HG02571 (cell line): ENCODE results near the gene WWOX.

Experiments used
- ATAC-seq: cut with Tn5 transposase; IDR thresholded peaks from one replicate; pipeline ENCODE4 v1.9.1; 2021; ENCODE audit warnings: mild to moderate bottlenecking, moderate library complexity; ENCODE audit not compliant: unreplicated experiment

Gene WWOX

DNA sequence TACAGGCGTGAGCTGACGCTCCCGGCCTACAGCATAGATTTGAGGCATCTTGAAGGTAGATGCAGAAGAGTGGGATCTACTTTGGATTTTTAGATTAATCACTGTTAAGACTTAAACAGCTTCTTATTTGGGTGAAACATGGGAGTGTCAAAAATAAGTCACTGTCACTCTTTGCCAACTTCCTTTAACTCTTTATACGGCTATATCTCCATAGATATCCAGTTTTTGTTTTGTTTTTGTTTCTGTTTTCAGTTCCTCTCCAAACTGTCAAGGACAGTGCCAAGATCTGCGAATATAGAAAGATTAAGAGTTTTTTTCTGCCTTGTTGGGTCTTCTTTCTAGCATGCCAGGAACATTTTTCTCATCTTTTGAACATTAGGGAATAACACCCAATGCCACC, 706.1 kb downstream of the WWOX start:
- no peak for ATAC-seq

DNA sequence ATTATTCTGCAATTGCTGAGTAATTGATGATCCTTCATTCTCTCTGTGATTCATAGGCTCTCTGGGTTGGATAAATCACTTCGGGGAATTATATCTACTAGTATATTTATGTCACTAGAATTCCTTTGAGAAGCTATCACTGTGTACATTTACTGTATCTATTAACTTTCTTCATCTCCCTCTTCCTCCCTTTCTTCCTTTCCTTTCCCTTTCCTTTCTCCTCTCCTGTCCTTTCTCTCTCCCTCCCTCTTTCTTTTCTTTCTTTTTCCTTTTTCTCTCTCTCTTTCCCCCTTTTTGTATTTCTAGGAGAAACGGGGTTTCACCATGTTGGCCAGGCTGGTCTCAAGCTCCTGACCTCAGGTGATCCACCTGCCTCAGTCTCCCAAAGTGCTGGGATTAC, 711.8 kb downstream of the WWOX start:
- no peak for ATAC-seq

DNA sequence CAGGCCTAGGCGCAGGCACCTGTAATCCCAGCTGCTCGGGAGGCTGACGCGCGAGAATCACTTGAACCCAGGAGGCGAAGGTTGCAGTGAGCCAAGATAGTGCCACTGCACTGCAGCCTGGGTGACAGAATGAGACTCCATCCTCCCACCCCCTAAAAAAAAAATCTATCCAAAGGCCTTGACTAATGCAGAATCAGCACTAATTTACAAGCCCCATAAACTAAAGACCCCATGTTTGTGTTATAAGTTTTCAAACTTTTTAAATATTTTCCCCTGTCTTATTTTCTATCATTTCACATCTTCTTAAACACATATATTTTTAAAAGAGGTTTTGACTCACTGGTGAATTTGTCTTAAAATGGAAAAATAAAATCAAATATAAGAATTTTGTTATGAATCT, 713.1 kb downstream of the WWOX start:
- ATAC-seq, result no peak

DNA sequence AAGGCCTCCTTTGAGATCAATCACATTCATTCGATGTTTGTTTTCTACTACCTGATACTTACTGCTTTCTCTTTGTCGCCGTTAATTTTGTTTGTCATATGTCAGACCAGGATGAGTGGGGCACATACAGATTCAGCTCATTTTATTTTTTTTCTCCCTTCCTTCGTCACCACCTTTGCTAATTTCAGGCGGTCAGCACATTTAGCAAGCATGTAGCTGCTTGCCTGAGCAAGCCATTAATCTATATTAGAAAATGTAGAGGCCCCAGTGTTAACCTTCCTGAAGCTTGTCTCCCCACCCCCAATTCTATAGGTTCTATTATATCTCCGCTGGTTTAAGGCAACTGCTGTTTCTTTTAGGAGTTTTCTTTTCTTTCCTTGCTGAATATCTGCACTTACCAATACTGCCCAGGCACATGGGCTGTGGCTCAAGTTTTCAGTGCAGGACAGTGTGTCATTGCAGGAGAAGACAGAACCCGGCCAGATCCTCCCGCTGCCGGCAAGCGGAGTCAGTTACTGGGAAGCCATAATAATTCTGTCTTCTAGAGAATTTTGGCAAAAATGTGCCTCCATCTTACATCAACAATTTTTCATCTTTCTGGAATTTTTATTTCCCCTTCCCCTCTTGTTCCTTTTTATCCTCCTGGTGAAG, 714.3 kb downstream of the WWOX start:
- ATAC-seq, result no peak

DNA sequence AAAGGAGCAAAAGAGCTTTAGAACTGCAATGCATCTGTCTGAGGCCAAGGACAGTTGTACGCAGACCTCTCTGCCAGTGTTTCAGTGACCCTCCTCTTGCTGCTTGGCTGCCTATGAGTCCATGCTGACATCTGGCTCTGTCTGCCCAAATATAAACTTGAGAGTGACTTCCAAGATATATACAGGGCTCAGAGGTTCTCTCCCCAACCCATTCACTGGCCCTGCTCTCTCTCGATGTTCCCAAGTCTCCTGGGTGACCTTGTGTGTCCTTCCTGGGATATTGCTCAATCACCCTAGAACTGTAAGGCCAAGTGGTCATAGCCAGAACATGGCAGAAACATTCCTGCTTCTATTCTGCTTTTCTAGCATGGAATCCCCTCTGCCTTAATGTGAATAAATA, 716.3 kb downstream of the WWOX start:
- no peak for ATAC-seq

DNA sequence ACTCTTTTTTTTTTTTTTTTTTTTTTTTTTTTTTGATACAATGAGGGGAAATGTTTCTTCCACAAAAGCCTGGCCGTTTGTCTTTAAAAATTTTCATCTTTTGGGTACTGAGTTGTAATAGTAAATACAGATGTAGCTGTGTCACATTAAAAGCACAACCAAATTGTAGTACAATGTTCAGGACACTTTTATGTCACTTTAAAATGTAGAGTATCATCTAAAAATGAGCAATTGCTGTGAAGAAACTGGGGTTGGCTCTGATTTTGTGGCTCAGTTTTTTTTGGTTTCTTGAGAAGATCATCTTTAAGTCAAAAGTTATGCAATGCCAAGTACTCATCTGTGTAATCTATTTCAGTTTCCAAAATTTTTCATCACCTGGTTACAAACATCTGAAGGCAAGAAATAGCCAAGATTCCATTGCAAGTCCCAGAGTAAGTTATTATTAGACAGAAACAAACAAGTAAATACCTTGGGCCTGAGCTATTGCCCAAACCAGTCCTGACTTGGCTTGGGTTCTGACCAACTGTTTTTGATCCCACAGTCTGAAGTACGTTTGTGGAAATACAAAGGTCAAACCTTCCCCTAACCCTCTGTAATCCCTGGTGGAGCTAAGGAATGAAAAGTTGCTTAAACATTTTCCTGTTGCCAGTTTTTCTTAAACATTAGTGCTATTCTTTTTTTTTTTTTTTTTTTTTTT, 717.2 kb downstream of the WWOX start:
- no peak for ATAC-seq

DNA sequence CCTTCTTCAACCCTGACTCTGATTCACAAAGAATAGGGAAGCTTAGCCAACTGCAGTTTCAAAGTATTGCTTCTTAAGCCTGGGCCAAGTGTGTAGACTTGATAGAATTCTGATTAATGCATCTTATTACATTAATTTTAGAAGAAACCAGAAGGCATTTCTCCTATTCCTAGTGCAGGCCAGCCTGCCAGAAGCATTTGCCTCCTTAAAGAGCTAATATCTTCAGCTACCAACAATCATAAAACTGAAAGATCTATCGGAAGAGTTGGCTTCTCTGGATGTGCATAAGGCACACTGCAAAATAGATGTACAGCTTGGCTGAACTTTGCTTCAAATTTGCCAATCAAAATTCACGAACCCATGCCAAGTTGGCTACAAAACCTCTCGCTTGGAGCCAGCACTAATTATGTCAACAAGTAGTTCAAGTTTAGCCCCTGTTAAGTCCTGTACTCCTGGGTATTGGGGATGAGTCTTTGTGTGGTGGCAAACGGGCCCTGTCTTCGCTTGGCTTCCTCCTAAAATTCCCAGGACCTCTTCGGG, 717.8 kb downstream of the WWOX start:
- ATAC-seq, result no peak

DNA sequence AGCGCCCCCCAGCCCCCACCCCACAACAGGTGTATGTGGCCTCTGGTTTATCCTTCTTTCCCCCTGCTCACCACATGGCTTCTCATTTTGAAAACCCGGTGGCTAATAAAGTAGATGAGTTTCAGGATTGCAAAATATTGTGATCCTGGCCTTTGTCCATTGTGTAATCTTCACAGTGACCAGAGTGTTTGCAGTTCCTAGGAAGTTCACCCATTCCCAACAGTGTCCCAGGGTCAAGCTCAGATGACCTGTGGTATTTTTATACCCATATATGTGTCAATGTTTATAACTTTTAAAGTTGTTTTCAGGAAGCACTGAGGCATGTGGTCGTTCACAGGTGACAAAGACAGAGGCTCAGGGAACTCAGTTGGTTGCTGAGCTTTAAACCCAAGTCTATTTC, 721.9 kb downstream of the WWOX start:
- no peak for ATAC-seq

DNA sequence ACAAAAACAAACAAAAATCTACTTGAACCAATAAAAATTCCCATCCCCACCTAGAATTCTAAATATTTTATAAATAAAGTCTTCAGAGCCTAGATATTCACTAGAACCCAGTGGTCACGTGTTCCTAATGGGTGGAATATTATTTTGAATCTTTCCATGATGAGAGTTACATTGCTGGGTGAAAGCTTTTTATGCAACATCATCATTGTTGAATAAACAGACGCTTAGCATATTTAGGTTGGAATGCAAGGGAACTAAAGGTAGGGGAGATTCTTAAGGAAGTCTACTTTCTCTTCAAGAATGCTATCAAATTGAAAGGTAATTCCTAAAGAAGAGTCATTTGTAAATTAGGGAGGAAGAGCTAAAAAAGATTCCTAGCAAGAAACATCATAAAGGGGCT, 723.1 kb downstream of the WWOX start:
- ATAC-seq, result no peak

DNA sequence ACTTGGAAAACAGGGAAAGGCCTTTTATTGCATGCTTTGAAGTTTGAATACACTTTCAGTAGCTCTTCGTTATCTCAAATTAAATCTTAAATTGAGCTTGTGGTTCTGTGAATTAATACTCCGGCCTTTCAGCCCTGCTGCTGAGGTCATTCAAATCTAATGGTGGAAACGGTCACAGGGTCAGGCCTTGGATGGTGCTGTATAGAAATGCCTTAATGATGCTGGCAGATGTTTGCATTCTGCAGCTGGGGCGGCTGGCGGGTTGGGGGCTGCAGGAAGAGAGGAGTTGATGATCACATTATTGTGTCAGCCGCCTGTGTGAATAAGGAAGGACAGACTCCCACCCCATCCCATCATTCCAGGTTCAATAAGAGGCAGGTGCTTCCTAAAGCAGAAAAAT, 723.6 kb downstream of the WWOX start:
- no peak for ATAC-seq

DNA sequence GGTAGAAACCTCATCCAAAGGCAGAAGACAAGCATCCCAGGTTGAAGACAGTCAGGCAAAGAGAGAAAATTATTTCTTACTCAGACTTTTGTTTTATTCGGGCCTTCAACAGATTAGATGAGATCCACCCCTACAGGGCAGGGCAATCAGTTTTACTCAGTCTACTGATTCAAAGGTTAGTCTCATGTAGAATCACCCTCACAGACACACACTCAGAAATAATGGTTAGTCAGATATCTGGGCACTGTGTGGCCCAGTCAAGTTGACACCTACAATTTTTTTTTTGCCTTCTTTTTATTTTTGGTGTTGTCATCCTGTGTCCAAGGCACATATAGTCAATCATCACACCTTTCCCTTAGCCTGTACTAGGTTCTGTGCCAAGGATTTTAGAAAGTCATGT, 729.8 kb downstream of the WWOX start:
- no peak for ATAC-seq

DNA sequence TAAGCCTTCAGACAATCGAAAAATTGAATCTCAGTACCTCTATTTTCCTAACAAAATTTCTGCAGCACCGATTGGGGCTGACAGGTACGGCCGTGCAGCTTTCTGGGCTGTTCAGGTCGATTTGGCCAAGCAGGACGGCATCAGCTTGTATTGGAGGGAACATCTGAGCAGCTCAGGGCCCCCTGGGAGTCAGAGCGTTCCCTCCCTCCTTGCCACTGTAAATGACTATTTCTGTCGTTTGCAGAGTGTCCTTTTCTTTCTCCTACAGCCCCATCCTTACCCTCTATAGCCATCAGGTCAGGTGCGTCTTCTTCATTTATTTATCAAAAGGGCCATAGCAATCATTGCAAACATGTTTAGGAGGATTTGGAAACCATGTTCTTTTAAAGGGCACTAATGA, 731.1 kb downstream of the WWOX start:
- ATAC-seq, result no peak

DNA sequence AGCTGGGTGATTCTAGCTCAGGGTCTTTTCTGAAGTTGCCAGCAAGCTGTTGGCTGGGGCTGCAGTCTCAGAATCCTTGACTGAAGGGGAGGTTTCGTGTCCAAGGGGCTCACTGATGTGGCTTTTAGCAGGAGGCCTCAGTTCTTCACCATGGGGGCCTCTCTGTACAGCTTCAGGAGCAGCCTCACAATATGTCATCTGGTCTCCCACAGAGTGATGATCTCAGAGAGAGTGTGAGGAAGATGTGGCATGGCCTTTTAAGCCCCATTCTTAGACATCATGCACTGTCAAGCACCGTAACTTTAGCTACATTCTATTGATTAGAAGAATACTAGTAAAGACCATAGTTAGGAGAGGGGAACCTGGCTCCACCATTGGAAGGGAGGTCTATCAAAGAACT, 732.6 kb downstream of the WWOX start:
- no peak for ATAC-seq

DNA sequence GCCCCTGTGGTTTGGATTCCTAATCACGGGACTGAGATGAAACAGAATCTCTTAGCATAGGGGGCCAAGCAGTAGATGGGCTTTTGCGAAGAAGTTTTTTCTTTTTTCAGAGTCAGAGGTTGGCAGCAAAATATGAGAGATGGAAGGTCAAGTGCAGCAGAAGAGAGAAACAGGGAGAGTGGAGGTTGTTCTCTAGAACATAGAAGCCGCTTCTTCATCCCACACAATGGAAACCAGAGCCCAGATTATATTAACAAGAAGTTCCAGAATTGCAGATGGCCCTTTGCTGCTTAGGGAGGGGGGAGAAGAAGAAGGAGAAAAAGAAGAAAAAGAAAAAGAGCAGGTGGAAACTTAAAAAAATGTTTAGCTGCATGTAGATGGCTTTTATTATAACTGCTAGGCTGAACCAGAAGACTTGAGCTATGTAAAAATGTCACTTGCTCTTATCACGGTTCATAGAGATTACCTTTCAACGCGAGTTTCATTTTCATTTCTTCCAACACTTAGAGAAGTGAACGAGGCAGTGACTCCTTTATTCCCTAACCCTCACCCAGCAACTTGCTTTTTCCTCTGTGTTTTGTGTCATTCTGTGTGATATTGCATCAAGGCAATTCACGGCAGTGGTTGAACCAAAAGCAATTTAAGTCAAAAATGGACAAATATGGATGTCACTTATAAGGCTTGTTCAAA, 737.5 kb downstream of the WWOX start:
- ATAC-seq, result no peak

DNA sequence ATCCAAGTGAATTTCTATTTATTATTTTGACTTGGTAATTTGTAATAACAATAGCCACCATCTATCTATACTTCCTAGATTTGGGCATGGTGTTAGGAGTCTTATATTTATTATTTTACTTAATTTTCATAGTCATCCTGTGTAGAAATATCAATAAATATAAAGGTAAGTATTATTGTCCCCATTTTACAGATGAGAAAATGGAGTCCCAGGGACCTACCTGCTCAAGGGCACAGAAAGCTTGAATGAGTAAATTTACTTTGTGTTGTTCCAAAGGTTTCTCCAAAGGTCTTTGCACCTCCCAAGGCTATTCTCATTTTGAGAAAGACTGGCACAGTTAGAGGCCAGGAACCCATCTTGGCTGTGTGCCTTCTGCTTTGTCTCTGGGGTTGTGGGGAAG, 738.3 kb downstream of the WWOX start:
- no peak for ATAC-seq

DNA sequence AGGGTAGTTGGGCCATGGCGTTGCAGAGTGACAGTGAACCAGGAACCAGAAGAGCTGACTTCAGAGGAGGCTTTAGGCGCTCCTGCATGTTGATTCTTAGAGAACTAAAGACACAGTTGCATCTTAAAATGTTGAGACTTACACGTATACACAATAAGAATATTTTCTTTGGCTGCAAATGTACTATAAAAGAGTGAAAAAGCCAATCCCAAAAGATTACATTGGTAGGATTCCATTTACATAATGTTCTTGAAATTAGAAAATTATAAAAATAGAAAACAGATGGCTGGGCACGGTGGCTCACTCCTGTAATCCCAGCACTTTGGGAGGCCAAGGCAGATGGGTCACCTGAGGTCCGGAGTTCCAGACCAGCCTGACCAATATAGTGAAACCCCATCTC, 738.8 kb downstream of the WWOX start:
- no peak for ATAC-seq

DNA sequence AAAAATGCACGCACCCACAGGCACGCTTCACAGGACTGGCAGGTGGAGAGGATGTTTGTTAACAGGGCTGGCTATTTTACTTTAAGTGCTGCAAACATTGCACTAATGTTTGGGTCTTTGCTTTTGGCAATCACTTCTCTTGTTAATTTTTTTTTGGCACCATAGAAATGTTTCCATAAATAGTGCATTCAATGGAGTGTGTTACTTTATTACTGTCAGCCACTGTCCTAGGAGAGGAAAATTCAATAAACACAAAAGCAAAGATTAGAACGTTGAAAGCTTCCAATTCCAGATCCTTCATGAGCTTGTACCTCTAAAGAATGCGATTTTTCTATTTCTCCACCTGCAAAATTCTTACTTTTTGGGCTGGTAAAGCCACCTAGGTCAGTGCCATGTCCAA, 743.5 kb downstream of the WWOX start:
- no peak for ATAC-seq

DNA sequence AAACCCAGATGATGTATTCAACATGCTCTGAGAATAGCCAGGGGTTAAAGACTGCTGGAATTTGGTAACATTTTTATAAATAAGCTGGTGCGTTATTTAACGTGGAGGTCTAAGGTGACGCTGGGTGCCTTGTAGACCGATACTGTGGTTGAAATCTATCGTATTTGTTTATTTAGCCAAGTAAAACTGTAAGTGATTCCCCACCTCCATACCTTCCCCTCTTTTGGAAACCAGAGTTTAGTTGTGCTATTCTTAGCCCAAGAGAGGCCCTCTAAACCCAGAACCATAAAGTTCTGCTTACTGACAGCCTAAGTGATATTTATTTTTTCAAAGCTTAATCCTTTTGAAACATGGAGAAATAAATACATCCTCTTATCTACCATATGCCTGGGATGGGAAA, 744.5 kb downstream of the WWOX start:
- ATAC-seq, result no peak

DNA sequence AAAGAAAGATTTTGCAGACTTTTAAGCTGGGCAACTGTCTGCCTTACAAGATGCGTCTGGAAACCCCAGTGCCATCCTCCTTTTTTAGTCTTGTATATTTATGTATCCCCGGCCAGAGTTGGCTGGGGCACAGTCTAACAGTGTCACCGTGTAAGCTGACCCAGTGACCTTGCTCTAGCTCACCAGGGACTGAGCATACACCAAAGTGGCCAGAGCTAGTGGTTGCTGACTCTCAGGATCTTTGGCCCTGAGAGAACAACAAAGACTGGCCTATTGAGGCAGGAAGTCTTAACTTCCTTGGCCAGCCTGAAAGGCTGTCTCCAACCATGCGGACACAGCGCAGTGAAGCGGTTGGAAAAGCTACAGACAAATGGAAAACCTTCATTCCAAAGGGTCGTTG, 745.2 kb downstream of the WWOX start:
- ATAC-seq, result no peak

DNA sequence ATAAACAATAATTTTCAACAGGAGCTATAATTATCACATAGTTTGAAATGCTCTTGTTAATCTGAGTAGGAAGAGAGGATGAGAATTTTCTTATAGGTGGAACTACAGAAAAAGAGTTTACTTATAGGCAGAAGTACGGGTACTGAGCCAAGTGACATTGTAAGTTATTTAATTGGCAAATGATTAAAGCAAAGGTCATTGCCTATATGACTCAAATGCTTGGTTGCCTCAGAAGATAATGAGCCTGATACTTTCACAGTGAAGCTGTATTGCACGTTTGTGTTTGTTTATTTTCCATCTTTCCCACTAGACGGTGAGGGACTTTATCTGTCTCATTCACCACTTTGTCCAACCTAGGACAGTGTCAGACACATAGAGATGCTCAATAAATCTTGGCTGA, 751.8 kb downstream of the WWOX start:
- no peak for ATAC-seq

DNA sequence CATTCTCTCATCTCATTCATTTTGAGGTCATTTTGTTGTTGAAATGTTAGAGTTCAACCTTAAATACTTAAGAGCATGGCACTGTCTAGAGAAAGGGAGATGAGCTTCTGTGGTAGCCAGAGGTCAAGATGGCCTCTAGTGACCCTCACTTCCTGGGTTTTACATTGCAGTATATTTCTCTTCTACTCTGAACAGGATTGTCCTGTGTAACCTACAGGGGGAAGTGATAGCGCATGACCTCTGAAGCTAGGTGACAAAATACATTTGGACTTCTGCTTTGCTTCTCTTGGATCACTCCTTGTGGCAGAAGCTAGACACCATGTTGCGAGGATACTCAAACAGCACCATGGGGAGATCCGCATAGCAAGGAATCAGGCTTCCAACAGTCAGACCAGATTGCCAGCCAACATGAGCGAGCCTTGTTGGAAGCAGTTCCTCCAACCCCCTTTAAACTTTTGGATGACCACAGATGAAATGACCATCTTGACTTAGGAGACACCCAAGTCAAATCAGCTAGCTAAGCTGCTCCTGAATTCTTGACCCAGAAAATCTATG, 752.7 kb downstream of the WWOX start:
- ATAC-seq, result no peak

DNA sequence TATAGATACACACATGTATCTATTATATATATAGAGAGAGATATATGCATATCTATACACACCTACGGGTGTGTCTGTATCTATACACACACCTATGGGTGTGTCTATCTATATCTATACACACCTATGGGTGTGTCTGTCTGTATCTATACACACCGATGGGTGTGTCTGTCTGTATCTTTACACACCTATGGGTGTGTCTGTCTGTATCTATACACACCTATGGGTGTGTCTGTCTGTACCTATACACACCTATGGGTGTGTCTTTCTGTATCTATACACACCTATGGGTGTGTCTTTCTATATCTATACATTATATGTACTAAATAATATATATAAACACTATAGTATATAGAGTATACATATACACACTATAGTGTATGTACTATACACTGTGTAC, 762.6 kb downstream of the WWOX start:
- ATAC-seq, result no peak
